Left ventricle myocardium inferior (tissue), 1 donor: Measurements from ENCODE around the gene CACNA1C. TPM values are rescaled to one million over a fixed set of nuclear protein-coding genes. Genes with fewer than 3 reads are reported as not detected.

Experiments
- DNase-seq: peaks from one replicate; pipeline ENCODE4 v3.0.0-alpha.2; 2020
- H3K27ac ChIP-seq: fragments of 200-600 bp; replicated peaks from 2 replicates; pipeline ENCODE4 v1.8.0; 2021
- H3K27me3 ChIP-seq: fragments of 200-600 bp; 2 replicates; pipeline ENCODE4 v1.8.0; 2021; ENCODE audit warnings: low read depth
- H3K36me3 ChIP-seq: fragments of 200-600 bp; 2 replicates; pipeline ENCODE4 v1.8.0; 2021
- H3K4me1 ChIP-seq: fragments of 200-600 bp; 2 replicates; pipeline ENCODE4 v1.8.0; 2021
- H3K4me3 ChIP-seq: fragments of 200-600 bp; 2 replicates; pipeline ENCODE4 v1.8.0; 2021; ENCODE audit warnings: mild to moderate bottlenecking, moderate library complexity
- H3K9me3 ChIP-seq: fragments of 200-600 bp; replicated peaks from 2 replicates; pipeline ENCODE4 v1.8.0; 2021
- CTCF ChIP-seq: fragments of 200-600 bp; IDR thresholded peaks from 2 replicates; pipeline ENCODE4 v1.8.0; 2021; ENCODE audit warnings: antibody characterized with exemption, mild to moderate bottlenecking, borderline replicate concordance
- intact Hi-C: fragments of 100-400 bp; cut with micrococcal nuclease; formaldehyde crosslinking; loops from one replicate; pipeline ENCODE4 v1.11.0; 2022
- total RNA-seq: library from RNA; stranded (reverse); fragmentation: NEBNext Ultra II Directional; extraction: Animal tissue kit (Norgen Biotek cat#: 25700); gene quantifications from one replicate; pipeline ENCODE4 v1.2.1, GENCODE V29; 2021
- donor health status: DM: no; HTN: yes; CAD: no; lungs with severe emphysema.

Gene CACNA1C
- total RNA-seq, 1 donor from 2014 or later = 137 TPM

DNA sequence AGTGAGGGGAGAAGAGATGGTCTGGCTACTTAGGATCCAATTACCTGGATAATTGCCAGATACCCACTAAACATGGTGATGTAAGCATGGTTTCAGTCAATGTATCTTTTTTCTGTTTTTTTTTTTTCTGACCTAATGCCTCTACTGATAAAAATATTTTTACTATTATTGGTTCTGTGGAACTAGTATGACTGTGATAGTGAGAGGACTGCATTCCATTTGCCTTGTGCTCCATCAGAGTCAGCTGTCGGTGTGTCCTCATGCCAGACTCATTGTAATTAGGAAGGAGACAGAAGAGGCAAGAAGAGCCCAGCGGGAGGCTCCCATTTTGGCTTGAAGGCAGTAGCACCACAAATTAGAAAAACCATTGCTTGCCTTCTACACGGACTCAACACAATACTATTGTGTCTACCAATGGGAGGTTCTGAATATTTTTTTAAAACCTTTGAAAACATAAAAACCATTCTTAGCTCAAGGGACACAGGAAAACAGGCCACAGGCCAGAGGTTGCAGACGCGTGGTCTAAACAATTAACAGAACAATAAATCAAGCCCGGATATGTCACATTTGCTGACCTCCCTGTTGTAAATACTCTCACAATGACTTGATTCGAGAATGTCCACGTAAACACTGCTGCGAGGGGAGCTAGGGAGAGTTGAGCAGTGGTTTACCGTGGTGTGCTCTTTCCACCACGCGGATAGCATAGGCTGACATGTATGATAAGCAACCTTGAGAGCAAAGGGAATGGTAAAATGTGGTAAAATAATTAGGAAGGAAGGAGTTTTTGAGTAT lies 35.0 kb upstream of the CACNA1C start:
- peaks cover 96% of the 10 kb centered on the region for H3K4me1 ChIP-seq
- no peak for DNase-seq
- no peak overlapping the region for H3K4me3 ChIP-seq
- peaks cover 4% of the 10 kb centered on the region for H3K36me3 ChIP-seq
- no peaks in the 10 kb centered on the region for H3K27me3 ChIP-seq
- TF ChIP-seq CTCF = no peak
- H3K27ac ChIP-seq = peak overlapping the region; percentile 44
- H3K9me3 ChIP-seq = no peaks in the 10 kb centered on the region
- intact Hi-C loops = no loop called here

DNA sequence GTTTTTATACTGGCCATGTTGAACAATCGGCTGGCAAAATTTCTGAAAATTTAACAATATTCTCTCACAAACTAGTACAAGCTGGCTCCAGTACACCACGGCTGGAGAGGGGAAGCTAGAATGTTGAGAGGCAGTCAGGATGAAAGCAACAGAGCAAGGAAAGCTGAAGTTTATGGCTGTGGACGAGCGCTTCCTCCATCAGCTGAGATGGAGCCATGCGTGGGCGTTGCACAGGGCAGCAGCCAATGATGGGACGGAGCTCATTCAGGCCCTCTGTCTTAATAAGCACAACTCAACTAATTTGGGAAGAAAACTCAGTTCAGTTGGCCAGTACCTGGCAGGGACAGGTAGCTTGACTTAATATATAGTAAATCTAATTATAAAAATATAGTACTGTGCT lies 34.4 kb upstream of the CACNA1C start:
- Histone ChIP-seq H3K9me3 (no peaks in the 10 kb centered on the region), H3K36me3 (peaks cover 4% of the 10 kb centered on the region), H3K27ac (peak overlapping the region; percentile 44), H3K27me3 (no peaks in the 10 kb centered on the region), H3K4me1 (peaks cover 96% of the 10 kb centered on the region), H3K4me3 (no peak overlapping the region)
- no peak for TF ChIP-seq CTCF
- intact Hi-C loops = no loop called here
- DNase-seq = no peak

GRCh38 chr12:2019126-2019525 lies 33.7 kb upstream of the CACNA1C start:
- intact Hi-C loops = no loop called here
- no peak overlapping the region for H3K27ac ChIP-seq
- peaks cover 96% of the 10 kb centered on the region for H3K4me1 ChIP-seq
- peaks cover 4% of the 10 kb centered on the region for H3K36me3 ChIP-seq
- H3K27me3 ChIP-seq = no peaks in the 10 kb centered on the region
- no peak for TF ChIP-seq CTCF
- no peak overlapping the region for H3K4me3 ChIP-seq
- no peaks in the 10 kb centered on the region for H3K9me3 ChIP-seq
- no peak for DNase-seq

DNA sequence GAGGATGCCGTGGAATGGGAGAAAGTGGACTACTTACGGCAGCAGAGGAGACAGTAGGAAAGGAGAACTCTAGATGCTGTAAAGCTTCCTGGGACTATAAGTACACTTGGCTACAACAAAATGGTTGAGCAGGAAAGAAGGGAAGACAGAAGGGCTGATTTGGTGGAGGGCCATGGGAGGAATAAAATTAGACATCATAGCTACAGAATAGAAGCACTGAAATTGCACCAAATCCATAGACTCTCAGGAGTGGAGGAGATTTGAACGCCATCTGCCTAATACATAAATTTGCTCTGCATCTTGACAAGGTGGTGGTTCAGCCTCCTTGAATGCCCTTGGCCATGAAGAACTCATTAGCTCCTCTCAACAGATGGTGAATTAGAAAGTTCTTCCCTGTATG lies 32.3 kb upstream of the CACNA1C start:
- Histone ChIP-seq H3K27ac (no peak overlapping the region), H3K4me3 (no peak overlapping the region), H3K36me3 (peaks cover 12% of the 10 kb centered on the region), H3K4me1 (peaks cover 96% of the 10 kb centered on the region), H3K9me3 (no peaks in the 10 kb centered on the region), H3K27me3 (no peaks in the 10 kb centered on the region)
- no peak for DNase-seq
- intact Hi-C loops = no loop called here
- no peak for TF ChIP-seq CTCF

DNA sequence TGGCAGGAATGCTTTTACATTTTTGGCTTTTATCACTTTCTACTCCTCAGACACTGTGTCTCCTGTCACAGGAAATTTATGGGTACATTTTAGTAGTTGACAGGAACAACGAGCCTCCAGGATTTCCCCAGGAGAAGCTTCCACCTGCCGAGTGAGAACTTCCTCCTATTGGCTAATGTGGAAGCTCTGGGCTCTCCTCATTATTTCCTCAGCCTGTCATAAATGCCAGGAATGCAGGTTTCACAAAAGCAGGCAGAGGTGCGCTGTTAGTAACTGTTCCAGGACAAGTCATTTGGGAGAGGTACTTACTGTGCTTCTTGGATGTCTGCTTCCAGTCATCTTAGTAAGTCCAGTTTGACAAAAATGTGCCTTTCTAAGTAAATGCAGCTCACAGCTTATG lies 29.4 kb upstream of the CACNA1C start:
- intact Hi-C loops = no loop called here
- no peaks in the 10 kb centered on the region for H3K9me3 ChIP-seq
- peaks cover 98% of the 10 kb centered on the region for H3K4me1 ChIP-seq
- TF ChIP-seq CTCF = no peak
- H3K4me3 ChIP-seq = no peak overlapping the region
- H3K36me3 ChIP-seq = peaks cover 12% of the 10 kb centered on the region
- H3K27ac ChIP-seq = no peak overlapping the region
- no peak for DNase-seq
- H3K27me3 ChIP-seq = no peaks in the 10 kb centered on the region
